SK-N-SH treated with all-trans-retinoic acid at 6 μM for 48 hours (cell line): ENCODE data around the gene TBCK.

Source experiments
- ATAC-seq: fragments of 200-7000 bp; cut with Tn5 transposase; 3 replicates; pipeline ENCODE4 v1.9.1; 2020; ENCODE audit warnings: mild to moderate bottlenecking, moderate library complexity
- ARNTL ChIP-seq: fragments of 450-650 bp; formaldehyde crosslinking; IDR thresholded peaks from 2 replicates; pipeline ENCODE4 v1.5.0; 2020; ENCODE audit warnings: low read depth, mild to moderate bottlenecking, moderate library complexity, borderline replicate concordance
- BACH2 ChIP-seq: fragments of 250-450 bp; sonication (Bioruptor Pico); IDR thresholded peaks from 2 replicates; pipeline ENCODE4 v1.9.0; 2021; ENCODE audit warnings: mild to moderate bottlenecking, borderline replicate concordance
- CSDC2 ChIP-seq: fragments of 250-450 bp; sonication (Bioruptor Pico); IDR thresholded peaks from 2 replicates; pipeline ENCODE4 v1.5.0; 2020; ENCODE audit warnings: mild to moderate bottlenecking, moderate library complexity
- ESRRG ChIP-seq: fragments of 250-450 bp; sonication (Bioruptor Pico); IDR thresholded peaks from 2 replicates; pipeline ENCODE4 v1.6.1; 2021; ENCODE audit warnings: mild to moderate bottlenecking
- GLIS3 ChIP-seq: fragments of 250-450 bp; sonication (Bioruptor Pico); IDR thresholded peaks from 2 replicates; pipeline ENCODE4 v1.5.0; 2020; ENCODE audit warnings: mild to moderate bottlenecking, moderate library complexity
- ISL1 ChIP-seq: fragments of 250-450 bp; sonication (Bioruptor Pico); IDR thresholded peaks from 2 replicates; pipeline ENCODE4 v2.1.2; 2022; ENCODE audit warnings: mild to moderate bottlenecking, moderate library complexity
- OSR1 ChIP-seq: fragments of 250-450 bp; sonication (Bioruptor Pico); IDR thresholded peaks from 2 replicates; pipeline ENCODE4 v1.8.0; 2022; ENCODE audit warnings: moderate library complexity, mild to moderate bottlenecking, inconsistent platforms
- PPARA ChIP-seq: fragments of 250-450 bp; sonication (Bioruptor Pico); IDR thresholded peaks from 2 replicates; pipeline ENCODE4 v1.5.0; 2020; ENCODE audit warnings: mild to moderate bottlenecking, borderline replicate concordance
- RARB ChIP-seq: fragments of 250-450 bp; sonication (Bioruptor Pico); IDR thresholded peaks from 2 replicates; pipeline ENCODE4 v1.8.0; 2021; ENCODE audit warnings: mild to moderate bottlenecking, moderate library complexity
- SNAI2 ChIP-seq: fragments of 250-450 bp; sonication (Bioruptor Pico); IDR thresholded peaks from 2 replicates; pipeline ENCODE4 v1.5.0; 2020; ENCODE audit warnings: mild to moderate bottlenecking, moderate library complexity
- TCF4 ChIP-seq: fragments of 250-450 bp; sonication (Bioruptor Pico); IDR thresholded peaks from 2 replicates; pipeline ENCODE4 v1.8.0; 2021; ENCODE audit warnings: mild to moderate bottlenecking, moderate library complexity, borderline replicate concordance
- TOX ChIP-seq: fragments of 250-450 bp; sonication (Bioruptor Pico); IDR thresholded peaks from 2 replicates; pipeline ENCODE4 v1.8.0; 2021; ENCODE audit warnings: mild to moderate bottlenecking, moderate library complexity, borderline replicate concordance
- ZC3H10 ChIP-seq: fragments of 250-450 bp; sonication (Bioruptor Pico); IDR thresholded peaks from 2 replicates; pipeline ENCODE4 v1.5.1; 2021; ENCODE audit warnings: mild to moderate bottlenecking, moderate library complexity
- ZFP3 ChIP-seq: fragments of 250-450 bp; sonication (Bioruptor Pico); IDR thresholded peaks from 2 replicates; pipeline ENCODE4 v1.5.0; 2020; ENCODE audit warnings: mild to moderate bottlenecking, moderate library complexity
- ZFP30 ChIP-seq: fragments of 450-650 bp; formaldehyde crosslinking; IDR thresholded peaks from 2 replicates; pipeline ENCODE4 v1.5.0; 2022; ENCODE audit warnings: mild to moderate bottlenecking, moderate library complexity
- ZNF565 ChIP-seq: fragments of 450-650 bp; formaldehyde crosslinking; conservative IDR thresholded peaks from 2 replicates; pipeline ENCODE4 v1.5.0; 2020; ENCODE audit warnings: low read depth, mild to moderate bottlenecking, moderate library complexity
- ZNF70 ChIP-seq: fragments of 450-650 bp; formaldehyde crosslinking; IDR thresholded peaks from 2 replicates; pipeline ENCODE4 v1.5.0; 2020; ENCODE audit warnings: mild to moderate bottlenecking, moderate library complexity
- ZNF8 ChIP-seq: fragments of 450-650 bp; formaldehyde crosslinking; IDR thresholded peaks from 2 replicates; pipeline ENCODE4 v1.5.0; 2020; ENCODE audit warnings: mild to moderate bottlenecking, moderate library complexity
- TF ChIP-seq, protein P1 (sequence below): fragments of 250-450 bp; sonication (Bioruptor Pico); IDR thresholded peaks from 2 replicates; pipeline ENCODE4 v1.8.0; 2020; ENCODE audit warnings: mild to moderate bottlenecking, moderate library complexity, borderline replicate concordance
- TF ChIP-seq, protein P2 (sequence below): fragments of 250-450 bp; sonication (Bioruptor Pico); IDR thresholded peaks from 2 replicates; pipeline ENCODE4 v1.5.1; 2021; ENCODE audit warnings: mild to moderate bottlenecking, moderate library complexity
- TF ChIP-seq, protein P3 (sequence below): fragments of 250-450 bp; sonication (Bioruptor Pico); IDR thresholded peaks from 2 replicates; pipeline ENCODE4 v1.5.1; 2020; ENCODE audit warnings: low read depth, mild to moderate bottlenecking, moderate library complexity
- TF ChIP-seq, protein P4 (sequence below): fragments of 250-450 bp; sonication (Bioruptor Pico); IDR thresholded peaks from 2 replicates; pipeline ENCODE4 v1.8.0; 2021; ENCODE audit warnings: low read depth, mild to moderate bottlenecking, moderate library complexity, borderline replicate concordance
- TF ChIP-seq, protein P5 (sequence below): fragments of 250-450 bp; sonication (Bioruptor Pico); IDR thresholded peaks from 2 replicates; pipeline ENCODE4 v1.5.0; 2020; ENCODE audit warnings: mild to moderate bottlenecking, moderate library complexity

The TBCK gene

DNA sequence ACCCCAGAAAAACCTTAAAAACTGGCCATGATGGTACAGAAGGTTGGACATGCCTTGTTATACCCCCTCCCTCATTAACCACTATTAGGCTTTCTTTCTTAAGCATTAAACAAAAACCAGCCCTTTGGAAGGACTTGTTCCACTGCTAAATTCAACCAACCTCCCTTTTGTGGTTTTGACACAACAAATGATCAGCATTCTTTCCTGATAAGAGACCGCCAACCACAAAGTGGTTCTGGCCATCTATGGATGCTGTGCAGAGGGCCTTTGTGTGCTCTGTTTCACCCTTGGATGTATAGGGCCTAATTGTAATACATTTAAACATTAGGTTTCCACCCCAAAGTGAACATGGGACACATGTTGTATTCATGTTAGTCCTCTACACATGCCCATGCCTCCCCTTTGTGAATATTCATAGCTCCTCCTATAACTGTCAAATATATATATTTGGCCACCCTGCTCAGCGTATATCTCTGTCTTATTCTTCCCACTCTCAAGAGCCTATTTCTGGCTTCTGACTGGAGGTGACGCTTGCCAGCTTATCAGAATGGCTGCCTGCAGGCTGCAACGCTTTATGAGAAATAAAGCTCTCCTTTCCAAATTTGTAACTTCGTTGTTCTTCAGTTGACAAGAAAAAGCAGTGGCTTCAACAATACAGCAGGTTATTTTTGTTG is 294.1 kb downstream of the TBCK start:
- TF ChIP-seq ZFP30 (CRISPR knock-in tag) (no peak), RARB (CRISPR knock-in tag) (no peak), OSR1 (CRISPR knock-in tag) (no peak), SNAI2 (CRISPR knock-in tag) (no peak), ISL1 (CRISPR knock-in tag) (no peak), GLIS3 (CRISPR knock-in tag) (no peak), ZC3H10 (CRISPR knock-in tag) (no peak), ESRRG (CRISPR knock-in tag) (no peak), ZNF8 (CRISPR knock-in tag) (no peak), ZNF565 (CRISPR knock-in tag) (no peak)
- TF ChIP-seq, protein P1, sequence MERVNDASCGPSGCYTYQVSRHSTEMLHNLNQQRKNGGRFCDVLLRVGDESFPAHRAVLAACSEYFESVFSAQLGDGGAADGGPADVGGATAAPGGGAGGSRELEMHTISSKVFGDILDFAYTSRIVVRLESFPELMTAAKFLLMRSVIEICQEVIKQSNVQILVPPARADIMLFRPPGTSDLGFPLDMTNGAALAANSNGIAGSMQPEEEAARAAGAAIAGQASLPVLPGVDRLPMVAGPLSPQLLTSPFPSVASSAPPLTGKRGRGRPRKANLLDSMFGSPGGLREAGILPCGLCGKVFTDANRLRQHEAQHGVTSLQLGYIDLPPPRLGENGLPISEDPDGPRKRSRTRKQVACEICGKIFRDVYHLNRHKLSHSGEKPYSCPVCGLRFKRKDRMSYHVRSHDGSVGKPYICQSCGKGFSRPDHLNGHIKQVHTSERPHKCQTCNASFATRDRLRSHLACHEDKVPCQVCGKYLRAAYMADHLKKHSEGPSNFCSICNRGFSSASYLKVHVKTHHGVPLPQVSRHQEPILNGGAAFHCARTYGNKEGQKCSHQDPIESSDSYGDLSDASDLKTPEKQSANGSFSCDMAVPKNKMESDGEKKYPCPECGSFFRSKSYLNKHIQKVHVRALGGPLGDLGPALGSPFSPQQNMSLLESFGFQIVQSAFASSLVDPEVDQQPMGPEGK, result no peak
- TF ChIP-seq, protein P2, sequence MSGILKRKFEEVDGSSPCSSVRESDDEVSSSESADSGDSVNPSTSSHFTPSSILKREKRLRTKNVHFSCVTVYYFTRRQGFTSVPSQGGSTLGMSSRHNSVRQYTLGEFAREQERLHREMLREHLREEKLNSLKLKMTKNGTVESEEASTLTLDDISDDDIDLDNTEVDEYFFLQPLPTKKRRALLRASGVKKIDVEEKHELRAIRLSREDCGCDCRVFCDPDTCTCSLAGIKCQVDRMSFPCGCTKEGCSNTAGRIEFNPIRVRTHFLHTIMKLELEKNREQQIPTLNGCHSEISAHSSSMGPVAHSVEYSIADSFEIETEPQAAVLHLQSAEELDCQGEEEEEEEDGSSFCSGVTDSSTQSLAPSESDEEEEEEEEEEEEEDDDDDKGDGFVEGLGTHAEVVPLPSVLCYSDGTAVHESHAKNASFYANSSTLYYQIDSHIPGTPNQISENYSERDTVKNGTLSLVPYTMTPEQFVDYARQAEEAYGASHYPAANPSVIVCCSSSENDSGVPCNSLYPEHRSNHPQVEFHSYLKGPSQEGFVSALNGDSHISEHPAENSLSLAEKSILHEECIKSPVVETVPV, result no peak
- TF ChIP-seq, protein P3, sequence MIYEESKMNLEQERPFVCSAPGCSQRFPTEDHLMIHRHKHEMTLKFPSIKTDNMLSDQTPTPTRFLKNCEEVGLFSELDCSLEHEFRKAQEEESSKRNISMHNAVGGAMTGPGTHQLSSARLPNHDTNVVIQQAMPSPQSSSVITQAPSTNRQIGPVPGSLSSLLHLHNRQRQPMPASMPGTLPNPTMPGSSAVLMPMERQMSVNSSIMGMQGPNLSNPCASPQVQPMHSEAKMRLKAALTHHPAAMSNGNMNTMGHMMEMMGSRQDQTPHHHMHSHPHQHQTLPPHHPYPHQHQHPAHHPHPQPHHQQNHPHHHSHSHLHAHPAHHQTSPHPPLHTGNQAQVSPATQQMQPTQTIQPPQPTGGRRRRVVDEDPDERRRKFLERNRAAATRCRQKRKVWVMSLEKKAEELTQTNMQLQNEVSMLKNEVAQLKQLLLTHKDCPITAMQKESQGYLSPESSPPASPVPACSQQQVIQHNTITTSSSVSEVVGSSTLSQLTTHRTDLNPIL (CRISPR knock-in tag), result no peak
- no peak for ATAC-seq

DNA sequence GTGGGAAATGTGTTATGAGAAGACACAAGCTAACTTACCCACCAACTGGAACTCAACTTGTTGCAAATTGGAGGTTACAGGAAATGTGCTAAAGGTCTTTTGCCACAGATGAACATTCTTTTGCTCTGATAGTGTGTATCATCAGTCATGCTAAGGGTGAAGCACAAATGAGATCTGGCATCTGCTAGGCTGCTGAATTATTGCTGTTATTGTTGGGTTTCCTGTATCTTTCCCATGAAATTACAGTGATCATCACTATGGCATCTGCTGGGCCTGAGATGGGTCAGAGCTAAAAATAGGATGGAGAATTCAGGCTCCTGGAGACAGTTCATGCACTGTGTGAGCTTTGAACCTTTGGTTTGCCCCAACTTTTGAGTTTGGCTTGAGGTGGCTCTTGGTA is 296.2 kb downstream of the TBCK start:
- TF ChIP-seq GLIS3 (CRISPR knock-in tag) (no peak), TCF4 (no peak), TOX (no peak), ESRRG (CRISPR knock-in tag) (no peak), ZC3H10 (CRISPR knock-in tag) (no peak), ARNTL (CRISPR knock-in tag) (no peak), PPARA (no peak), CSDC2 (CRISPR knock-in tag) (no peak), RARB (CRISPR knock-in tag) (no peak), ZFP30 (CRISPR knock-in tag) (no peak), SNAI2 (CRISPR knock-in tag) (no peak), ISL1 (CRISPR knock-in tag) (no peak), ZFP3 (CRISPR knock-in tag) (no peak), BACH2 (CRISPR knock-in tag) (no peak), ZNF70 (CRISPR knock-in tag) (no peak), ZNF565 (CRISPR knock-in tag) (no peak)
- TF ChIP-seq, protein P4, sequence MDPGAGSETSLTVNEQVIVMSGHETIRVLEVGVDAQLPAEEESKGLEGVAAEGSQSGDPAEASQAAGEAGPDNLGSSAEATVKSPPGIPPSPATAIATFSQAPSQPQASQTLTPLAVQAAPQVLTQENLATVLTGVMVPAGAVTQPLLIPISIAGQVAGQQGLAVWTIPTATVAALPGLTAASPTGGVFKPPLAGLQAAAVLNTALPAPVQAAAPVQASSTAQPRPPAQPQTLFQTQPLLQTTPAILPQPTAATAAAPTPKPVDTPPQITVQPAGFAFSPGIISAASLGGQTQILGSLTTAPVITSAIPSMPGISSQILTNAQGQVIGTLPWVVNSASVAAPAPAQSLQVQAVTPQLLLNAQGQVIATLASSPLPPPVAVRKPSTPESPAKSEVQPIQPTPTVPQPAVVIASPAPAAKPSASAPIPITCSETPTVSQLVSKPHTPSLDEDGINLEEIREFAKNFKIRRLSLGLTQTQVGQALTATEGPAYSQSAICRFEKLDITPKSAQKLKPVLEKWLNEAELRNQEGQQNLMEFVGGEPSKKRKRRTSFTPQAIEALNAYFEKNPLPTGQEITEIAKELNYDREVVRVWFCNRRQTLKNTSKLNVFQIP, result no peak
- TF ChIP-seq, protein P1, result no peak
- TF ChIP-seq, protein P3 (CRISPR knock-in tag), result no peak
- TF ChIP-seq, protein P5, sequence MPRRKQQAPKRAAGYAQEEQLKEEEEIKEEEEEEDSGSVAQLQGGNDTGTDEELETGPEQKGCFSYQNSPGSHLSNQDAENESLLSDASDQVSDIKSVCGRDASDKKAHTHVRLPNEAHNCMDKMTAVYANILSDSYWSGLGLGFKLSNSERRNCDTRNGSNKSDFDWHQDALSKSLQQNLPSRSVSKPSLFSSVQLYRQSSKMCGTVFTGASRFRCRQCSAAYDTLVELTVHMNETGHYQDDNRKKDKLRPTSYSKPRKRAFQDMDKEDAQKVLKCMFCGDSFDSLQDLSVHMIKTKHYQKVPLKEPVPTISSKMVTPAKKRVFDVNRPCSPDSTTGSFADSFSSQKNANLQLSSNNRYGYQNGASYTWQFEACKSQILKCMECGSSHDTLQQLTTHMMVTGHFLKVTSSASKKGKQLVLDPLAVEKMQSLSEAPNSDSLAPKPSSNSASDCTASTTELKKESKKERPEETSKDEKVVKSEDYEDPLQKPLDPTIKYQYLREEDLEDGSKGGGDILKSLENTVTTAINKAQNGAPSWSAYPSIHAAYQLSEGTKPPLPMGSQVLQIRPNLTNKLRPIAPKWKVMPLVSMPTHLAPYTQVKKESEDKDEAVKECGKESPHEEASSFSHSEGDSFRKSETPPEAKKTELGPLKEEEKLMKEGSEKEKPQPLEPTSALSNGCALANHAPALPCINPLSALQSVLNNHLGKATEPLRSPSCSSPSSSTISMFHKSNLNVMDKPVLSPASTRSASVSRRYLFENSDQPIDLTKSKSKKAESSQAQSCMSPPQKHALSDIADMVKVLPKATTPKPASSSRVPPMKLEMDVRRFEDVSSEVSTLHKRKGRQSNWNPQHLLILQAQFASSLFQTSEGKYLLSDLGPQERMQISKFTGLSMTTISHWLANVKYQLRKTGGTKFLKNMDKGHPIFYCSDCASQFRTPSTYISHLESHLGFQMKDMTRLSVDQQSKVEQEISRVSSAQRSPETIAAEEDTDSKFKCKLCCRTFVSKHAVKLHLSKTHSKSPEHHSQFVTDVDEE (CRISPR knock-in tag), result no peak
- ATAC-seq, result peak; percentile 86
